Muscle layer of duodenum (tissue), 2 donors: ENCODE measurements around the gene DNAJC8.
A peak's percentile ranks its signal among the peaks of the same experiment; 100 is the strongest.

ENCODE experiments used
- H3K27ac ChIP-seq: one replicate; pipeline ENCODE4 v1.7.0; 2013; ENCODE audit warnings: mild to moderate bottlenecking, low read length
- H3K27me3 ChIP-seq: one replicate; pipeline ENCODE4 v1.7.0; 2013; ENCODE audit warnings: low read depth, mild to moderate bottlenecking, control low read depth, low read length
- H3K36me3 ChIP-seq, 2 donors: one replicate each; pipeline ENCODE4 v1.7.0; 2013; ENCODE audit warnings: low read length in 2 of 2, control low read depth in 1 of 2, mild to moderate bottlenecking in 1 of 2; ENCODE audit not compliant: insufficient read depth in 2 of 2, control insufficient read depth in 1 of 2
- H3K4me1 ChIP-seq, 2 donors: one replicate each; pipeline ENCODE4 v1.7.0; 2013; ENCODE audit warnings: low read length in 2 of 2, mild to moderate bottlenecking in 2 of 2, control low read depth in 1 of 2, moderate library complexity in 1 of 2; ENCODE audit not compliant: insufficient read depth in 2 of 2, control insufficient read depth in 1 of 2
- H3K4me3 ChIP-seq, 2 donors: one replicate each; pipeline ENCODE4 v1.7.0; 2013; ENCODE audit warnings: low read length in 2 of 2, low read depth in 1 of 2, mild to moderate bottlenecking in 1 of 2
- H3K9me3 ChIP-seq, 2 donors: one replicate each; pipeline ENCODE4 v1.7.0; 2013; ENCODE audit warnings: low read length in 2 of 2, control low read depth in 1 of 2, mild to moderate bottlenecking in 1 of 2; ENCODE audit not compliant: control insufficient read depth in 1 of 2
- donor health status: healthy.

DNAJC8 gene

GRCh38 chr1:28195780-28196179 lies 37.0 kb downstream of the DNAJC8 start:
- Histone ChIP-seq H3K27ac (no peak overlapping the region), H3K9me3 (no peaks in the 10 kb centered on the region), H3K27me3 (no peaks in the 10 kb centered on the region), H3K36me3 (peaks cover 16 to 28% of the 10 kb centered on the region in 2 donors), H3K4me3 (no peak overlapping the region), H3K4me1 (no peaks in the 10 kb centered on the region)

DNA sequence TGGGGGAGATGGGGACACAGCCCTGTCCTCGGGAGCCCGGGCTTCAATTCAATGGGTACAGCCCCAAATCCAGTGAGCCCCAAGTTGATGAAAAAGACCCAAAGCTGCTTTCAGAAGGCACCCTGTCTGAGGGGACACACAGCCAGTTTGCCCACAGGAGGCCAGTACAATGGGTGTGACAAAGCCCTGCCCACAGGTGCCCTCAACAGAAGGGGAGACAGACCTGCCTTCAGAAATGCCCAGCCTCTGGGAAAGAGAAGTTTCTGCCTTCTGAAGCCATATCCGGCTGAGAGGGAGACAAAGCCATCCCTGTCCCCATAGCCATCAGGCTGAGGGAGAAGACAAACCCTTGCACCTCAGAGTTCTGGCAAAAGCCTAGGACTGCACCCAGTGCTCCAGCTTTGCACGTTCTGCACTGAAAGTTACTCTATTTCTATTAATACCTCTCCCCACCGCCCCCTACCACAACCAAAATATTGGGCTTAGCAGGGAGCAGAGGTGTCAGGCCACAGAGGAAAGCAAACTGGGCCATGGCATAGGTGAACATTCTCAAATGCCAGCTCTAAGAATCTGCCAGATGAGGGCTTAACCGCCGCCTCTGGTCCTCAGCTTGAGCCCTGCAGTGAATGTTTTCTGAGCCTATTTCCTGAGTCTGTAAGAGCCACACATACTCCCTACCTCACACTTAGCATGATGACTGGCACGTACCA lies 38.3 kb downstream of the DNAJC8 start:
- peaks cover 10 to 16% of the 10 kb centered on the region in 2 donors for H3K36me3 ChIP-seq
- no peaks in the 10 kb centered on the region for H3K9me3 ChIP-seq
- no peak overlapping the region for H3K27ac ChIP-seq
- no peaks in the 10 kb centered on the region for H3K4me1 ChIP-seq
- no peaks in the 10 kb centered on the region for H3K27me3 ChIP-seq
- no peak overlapping the region for H3K4me3 ChIP-seq

DNA sequence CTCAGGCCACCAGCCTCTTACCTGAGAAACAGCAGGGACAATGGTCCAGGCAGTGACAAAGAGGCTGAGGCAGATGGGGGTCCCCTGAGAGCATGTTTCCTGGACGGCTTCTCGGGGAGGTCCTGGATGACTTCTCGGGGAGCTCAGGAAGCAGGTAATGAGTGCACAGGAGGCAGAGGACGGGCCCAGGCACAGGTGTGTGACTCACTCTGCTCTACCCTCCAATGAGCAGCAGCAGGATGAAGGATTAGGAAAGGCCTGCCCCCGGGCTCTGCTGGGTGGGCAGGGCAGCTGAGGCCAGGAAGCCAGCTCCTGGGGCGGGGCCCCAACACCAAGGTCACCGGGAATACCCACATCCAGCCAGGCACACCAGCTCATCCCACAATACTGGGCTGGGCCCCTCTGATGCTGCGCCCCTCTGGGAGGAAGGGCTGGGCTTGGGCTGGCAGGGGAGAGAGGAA lies 39.1 kb downstream of the DNAJC8 start:
- Histone ChIP-seq H3K27me3 (no peaks in the 10 kb centered on the region), H3K4me3 (no peak overlapping the region), H3K4me1 (no peaks in the 10 kb centered on the region), H3K27ac (no peak overlapping the region), H3K9me3 (no peaks in the 10 kb centered on the region), H3K36me3 (peaks cover 3 to 8% of the 10 kb centered on the region in 2 donors)

DNA sequence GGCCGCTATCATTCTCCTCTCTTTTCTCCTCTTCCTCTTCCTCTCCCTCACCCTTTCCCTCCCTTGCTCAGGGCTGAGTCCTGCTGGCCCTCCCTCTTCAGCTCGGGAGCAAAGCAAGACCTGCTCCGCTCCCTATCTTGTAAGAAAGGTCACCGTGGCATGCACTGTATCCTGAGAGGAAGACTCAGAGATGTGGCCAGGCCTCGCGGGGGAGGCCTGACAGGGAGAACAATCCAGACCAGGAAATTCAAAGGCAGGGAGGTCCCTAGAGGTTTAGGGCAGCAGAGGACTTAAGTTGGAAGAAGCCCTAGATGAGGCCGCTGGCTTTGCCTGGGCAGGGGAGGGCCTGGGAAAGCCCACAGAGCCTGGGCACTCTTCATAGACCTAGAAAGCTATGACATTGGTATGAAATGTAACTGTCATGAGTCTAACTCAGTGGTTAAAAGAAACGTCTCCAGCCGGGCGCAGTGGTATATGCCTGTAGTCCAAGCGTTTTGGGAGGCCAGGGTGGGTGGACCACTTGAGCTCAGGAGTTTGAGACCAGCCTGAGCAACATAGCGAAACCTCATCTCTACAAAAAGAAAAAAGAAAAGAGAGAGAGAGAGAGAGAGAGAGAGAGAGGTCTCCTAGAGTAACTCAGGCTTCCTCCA lies 41.7 kb downstream of the DNAJC8 start:
- no peaks in the 10 kb centered on the region for H3K36me3 ChIP-seq
- H3K27ac ChIP-seq: no peak overlapping the region
- no peaks in the 10 kb centered on the region for H3K27me3 ChIP-seq
- H3K4me1 ChIP-seq: no peaks in the 10 kb centered on the region
- no peaks in the 10 kb centered on the region for H3K9me3 ChIP-seq
- H3K4me3 ChIP-seq: no peak overlapping the region

DNA sequence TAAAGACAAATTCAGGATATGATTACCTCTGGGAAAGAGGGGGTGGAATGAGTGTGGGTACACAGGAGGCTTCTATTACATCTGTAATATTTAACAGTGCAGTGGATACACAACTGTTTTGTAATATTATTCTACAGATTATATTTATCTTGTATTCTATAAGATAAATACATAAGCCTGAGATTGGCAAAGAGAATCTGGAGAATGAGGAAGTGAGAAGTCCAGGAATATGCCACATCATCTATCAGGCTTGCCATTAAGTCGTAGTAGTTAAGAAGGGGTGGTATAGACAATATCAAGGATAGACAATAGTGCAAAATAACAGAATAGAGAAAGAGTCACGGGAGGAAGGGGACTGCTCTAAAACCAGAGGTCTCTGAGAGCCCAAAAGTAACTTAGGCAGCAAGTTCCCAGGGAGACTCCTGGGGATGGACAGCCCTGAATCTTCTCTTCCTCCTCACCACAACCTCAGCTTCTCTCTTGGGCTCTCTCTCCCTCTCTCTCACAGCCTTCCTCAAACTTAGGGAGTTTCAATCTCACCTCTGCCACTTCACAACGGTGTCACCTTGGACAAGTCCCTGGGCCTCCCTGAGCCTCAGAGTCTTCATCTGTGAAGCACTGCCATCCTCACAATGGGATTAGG lies 42.4 kb downstream of the DNAJC8 start:
- Histone ChIP-seq H3K9me3 (no peaks in the 10 kb centered on the region), H3K27ac (no peak overlapping the region)

GRCh38 chr1:28185071-28185470 lies 47.8 kb downstream of the DNAJC8 start:
- no peak overlapping the region for H3K27ac ChIP-seq
- no peaks in the 10 kb centered on the region for H3K36me3 ChIP-seq
- no peaks in the 10 kb centered on the region for H3K27me3 ChIP-seq
- H3K4me1 ChIP-seq: no peaks in the 10 kb centered on the region
- no peaks in the 10 kb centered on the region for H3K9me3 ChIP-seq
- no peak overlapping the region for H3K4me3 ChIP-seq

More for the DNA sequence above, 42.4 kb downstream of the DNAJC8 start:
- Histone ChIP-seq H3K4me1 (no peaks in the 10 kb centered on the region), H3K4me3 (no peak overlapping the region), H3K27me3 (no peaks in the 10 kb centered on the region), H3K36me3 (no peaks in the 10 kb centered on the region)

DNA sequence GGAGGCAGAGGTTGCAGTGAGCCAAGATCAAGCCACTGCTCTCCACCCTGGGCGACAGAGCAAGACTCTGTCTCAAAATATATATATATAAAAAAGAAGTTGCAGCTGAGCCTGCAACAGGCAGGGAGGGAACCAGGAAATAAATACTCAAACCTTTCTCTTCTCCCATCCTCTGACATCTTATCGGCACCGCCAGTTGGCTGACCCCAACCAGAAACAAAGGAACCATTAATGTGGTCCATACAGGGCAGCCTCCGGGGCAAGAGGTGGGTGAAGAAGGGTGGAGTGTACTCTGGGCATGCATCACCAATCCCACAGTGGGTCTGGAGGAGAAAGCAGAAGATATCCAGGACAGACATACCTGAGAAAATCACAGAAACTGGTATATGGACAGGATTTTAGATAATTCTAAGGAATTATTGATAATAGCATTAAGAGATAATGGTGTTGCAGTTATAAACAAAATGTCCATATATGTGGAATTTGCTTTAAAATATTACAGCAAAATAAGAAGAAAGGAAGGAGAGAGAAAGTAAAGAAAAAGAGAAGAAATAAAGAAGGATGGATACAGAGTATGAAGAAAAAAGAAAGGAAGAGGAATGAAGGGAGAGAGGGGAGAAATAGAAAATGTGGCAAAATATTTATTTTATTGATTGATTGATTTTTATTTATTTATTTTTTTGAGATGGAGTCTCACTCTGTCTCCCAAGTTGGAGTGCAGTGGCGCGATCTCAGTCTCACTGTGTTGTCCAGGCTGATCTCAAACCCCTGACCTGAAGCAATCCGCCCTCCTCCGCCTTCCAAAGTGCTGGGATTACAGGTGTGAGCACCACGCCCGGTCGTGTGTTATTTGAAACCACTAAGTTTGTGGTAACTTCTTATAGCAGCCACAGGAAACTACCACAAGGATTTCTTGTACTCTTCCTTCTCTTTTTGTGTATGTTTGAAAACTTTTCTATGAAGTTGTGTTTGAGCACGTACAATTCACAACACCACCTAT lies 52.2 kb downstream of the DNAJC8 start:
- H3K36me3 ChIP-seq: no peaks in the 10 kb centered on the region
- no peak overlapping the region for H3K4me3 ChIP-seq
- H3K27me3 ChIP-seq: no peaks in the 10 kb centered on the region
- H3K4me1 ChIP-seq: no peaks in the 10 kb centered on the region
- no peak overlapping the region for H3K27ac ChIP-seq
- no peaks in the 10 kb centered on the region for H3K9me3 ChIP-seq

- peaks cover 0 to 4% of the 10 kb centered on the region in 2 donors for H3K4me1 ChIP-seq
- H3K27ac ChIP-seq: no peak overlapping the region
- H3K36me3 ChIP-seq: no peaks in the 10 kb centered on the region
- H3K4me3 ChIP-seq: no peak overlapping the region
- no peaks in the 10 kb centered on the region for H3K27me3 ChIP-seq
- no peaks in the 10 kb centered on the region for H3K9me3 ChIP-seq
Observed at GRCh38 chr1:28178690-28179485, 53.9 kb downstream of the DNAJC8 start.

DNA sequence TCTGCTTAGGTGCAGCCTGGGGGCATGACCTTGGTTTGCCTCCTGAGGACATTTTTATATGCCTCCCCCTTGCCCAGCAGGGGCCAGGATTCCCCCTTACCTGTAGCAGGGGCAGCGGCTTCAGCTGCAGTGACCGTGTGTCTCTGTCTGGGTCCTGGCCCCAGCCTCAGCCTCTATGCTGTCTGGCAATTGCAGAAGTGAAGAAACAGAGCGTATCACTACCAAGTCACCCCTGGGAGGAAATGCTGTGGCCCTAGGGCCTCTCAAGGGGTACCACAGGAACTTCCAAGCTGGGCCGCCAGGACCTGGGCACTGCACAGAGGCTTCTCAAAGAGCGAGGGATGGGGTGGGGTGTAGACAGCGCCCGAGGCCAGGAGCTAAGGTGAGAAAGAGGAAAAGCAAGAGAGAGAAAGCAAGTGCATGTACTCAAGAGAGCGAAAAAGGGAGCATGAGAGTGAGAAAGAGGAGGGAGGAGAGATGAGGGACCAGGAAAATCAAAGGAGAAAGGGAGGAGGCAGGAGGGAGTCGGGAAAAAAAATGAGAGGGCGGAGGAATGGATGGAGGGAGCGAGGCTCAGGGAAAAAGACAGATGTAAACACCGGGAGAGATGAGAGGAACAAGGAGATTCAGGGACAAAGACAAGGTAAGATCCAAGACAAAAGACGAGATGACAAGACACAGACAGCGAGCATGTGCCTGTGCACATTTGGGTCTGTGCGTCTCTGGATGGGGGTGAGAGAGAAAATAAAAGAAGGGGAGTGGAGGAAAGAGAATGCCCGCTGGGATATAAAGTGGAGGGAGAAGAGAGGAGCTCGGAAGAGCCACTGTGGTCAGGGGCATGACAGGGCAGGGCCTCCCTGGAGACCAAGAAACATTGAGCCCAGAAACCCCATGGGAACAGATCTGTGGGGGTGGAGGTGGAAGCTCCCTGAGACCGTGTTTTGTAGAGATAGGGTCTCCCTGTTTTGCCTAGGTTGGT lies 56.0 kb downstream of the DNAJC8 start, which contains the start of gene PTAFR:
Gene PTAFR, minus strand, starts transcription at position 199 of the 979 bp plus-strand sequence. CDS start 25,669 bp downstream, outside the sequence.
- Histone ChIP-seq H3K4me1 (peaks cover 0 to 4% of the 10 kb centered on the region in 2 donors), H3K9me3 (no peaks in the 10 kb centered on the region), H3K36me3 (no peaks in the 10 kb centered on the region), H3K27ac (peak within 1 kb of the TSS; percentile 69), H3K27me3 (no peaks in the 10 kb centered on the region), H3K4me3 (peak within 1 kb of the TSS; percentile 38 to 48)
